Mesendoderm (in vitro differentiated cells): ENCODE data around the gene MEST.

Source experiments
- DNase-seq: peaks from one replicate; pipeline ENCODE4 v3.0.0; 2013
- H2AK5ac ChIP-seq: 2 replicates; pipeline ENCODE4 v1.6.1; 2013; ENCODE audit warnings: low read length, inconsistent platforms
- H2BK120ac ChIP-seq: 2 replicates; pipeline ENCODE4 v1.6.1; 2013; ENCODE audit warnings: low read depth, mild to moderate bottlenecking, low read length, moderate library complexity, mixed read lengths
- H2BK15ac ChIP-seq: replicated peaks from 2 replicates; pipeline ENCODE4 v1.6.1; 2013; ENCODE audit warnings: low read depth, mild to moderate bottlenecking, moderate library complexity
- H2BK5ac ChIP-seq: 2 replicates; pipeline ENCODE4 v1.6.1; 2013; ENCODE audit warnings: low read length, inconsistent platforms
- H3K18ac ChIP-seq: 2 replicates; pipeline ENCODE4 v1.6.1; 2013; ENCODE audit warnings: mild to moderate bottlenecking, low read length, mixed read lengths
- H3K23ac ChIP-seq: one replicate; pipeline ENCODE4 v1.6.1; 2013; ENCODE audit warnings: low read length
- H3K27ac ChIP-seq: 2 replicates; pipeline ENCODE4 v1.5.1; 2013; ENCODE audit warnings: low read depth, mild to moderate bottlenecking, inconsistent platforms, low read length, moderate library complexity
- H3K27me3 ChIP-seq: 2 replicates; pipeline ENCODE4 v1.6.1; 2013; ENCODE audit warnings: low read length, control low read depth, mild to moderate bottlenecking, inconsistent platforms; ENCODE audit not compliant: insufficient read depth, poor library complexity
- H3K36me3 ChIP-seq: 2 replicates; pipeline ENCODE4 v1.6.1; 2013; ENCODE audit warnings: low read length, inconsistent platforms; ENCODE audit not compliant: control insufficient read depth, insufficient read depth
- H3K4ac ChIP-seq: one replicate; pipeline ENCODE4 v1.6.1; 2013; ENCODE audit warnings: low read depth, mild to moderate bottlenecking, low read length, moderate library complexity
- H3K4me1 ChIP-seq: 2 replicates; pipeline ENCODE4 v1.6.1; 2013; ENCODE audit warnings: low read depth, low read length, inconsistent platforms; ENCODE audit not compliant: control insufficient read depth
- H3K4me2 ChIP-seq: 2 replicates; pipeline ENCODE4 v1.6.1; 2013; ENCODE audit warnings: low read length
- H3K4me3 ChIP-seq: 2 replicates; pipeline ENCODE4 v1.5.1; 2013; ENCODE audit warnings: mild to moderate bottlenecking, low read length
- H3K56ac ChIP-seq: one replicate; pipeline ENCODE4 v1.6.1; 2013; ENCODE audit warnings: low read length
- H3K79me1 ChIP-seq: 2 replicates; pipeline ENCODE4 v1.6.1; 2013; ENCODE audit warnings: low read length, inconsistent platforms
- H3K79me2 ChIP-seq: 2 replicates; pipeline ENCODE4 v1.6.1; 2013; ENCODE audit warnings: mild to moderate bottlenecking, low read length; ENCODE audit not compliant: control insufficient read depth, insufficient read depth
- H3K9ac ChIP-seq: 2 replicates; pipeline ENCODE4 v1.6.1; 2013; ENCODE audit warnings: low read length, inconsistent platforms
- H4K5ac ChIP-seq: one replicate; pipeline ENCODE4 v1.6.1; 2013; ENCODE audit warnings: low read length
- H4K8ac ChIP-seq: one replicate; pipeline ENCODE4 v1.6.1; 2013; ENCODE audit warnings: low read depth, mild to moderate bottlenecking, control low read depth, low read length, moderate library complexity
- WGBS: extraction: QIAGEN DNeasy Blood & Tissue Kit; methylation state at CpG from one replicate; pipeline ENCODE4 v1.1.7; 2013; ENCODE audit warnings: low lambda C conversion rate, missing lambda C conversion rate; ENCODE audit not compliant: insufficient coverage; ENCODE audit errors: extremely low coverage; 5-methylcytosine and 5-hydroxymethylcytosine counted together

MEST gene

DNA sequence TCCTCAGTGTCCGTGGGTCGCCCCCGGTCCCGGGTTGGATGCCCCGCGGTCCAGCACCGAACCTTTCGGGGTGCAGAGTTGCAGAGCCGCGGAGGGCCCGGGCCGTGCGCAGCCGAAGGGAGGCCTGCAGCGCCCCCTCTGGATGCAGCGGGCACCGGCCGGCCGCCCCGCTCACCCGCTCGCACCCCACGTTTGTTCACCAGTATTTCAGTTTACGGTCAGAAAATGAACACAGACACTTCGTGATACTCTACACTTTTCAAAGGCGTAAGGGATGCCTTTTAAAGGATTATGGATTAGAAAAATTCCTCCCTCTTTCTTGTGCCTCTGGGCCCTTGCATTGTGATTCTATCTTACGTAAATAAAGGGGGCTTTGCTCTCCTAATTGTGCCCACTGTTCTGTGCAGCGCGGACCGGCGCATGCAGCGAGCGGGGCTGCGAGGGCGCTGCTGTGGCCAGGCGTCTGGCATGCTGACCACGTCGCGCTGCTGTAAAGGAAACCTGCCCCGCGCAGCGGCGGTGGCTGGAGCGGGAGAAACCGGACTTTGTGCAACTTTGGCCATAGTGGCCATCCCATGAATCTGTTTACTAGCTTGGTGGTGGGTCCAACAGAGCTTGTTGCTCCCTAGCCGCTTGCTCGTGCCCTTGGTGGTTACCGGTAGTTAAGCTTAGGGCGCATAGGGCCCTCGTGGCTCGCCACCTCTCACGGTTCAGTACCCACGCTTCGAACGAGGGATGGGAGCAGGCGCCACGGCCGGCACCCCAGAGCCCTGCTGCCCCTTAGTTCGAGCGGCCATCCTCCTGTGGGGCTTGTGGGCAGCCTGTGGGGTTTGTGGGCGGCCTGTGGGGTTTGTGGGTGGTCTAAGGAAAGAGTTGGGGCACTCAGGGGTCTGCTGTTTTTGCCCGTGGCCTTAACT, 739 bp upstream of the MEST start:
- peaks cover 19% of the 10 kb centered on the region for H3K79me2 ChIP-seq
- no peak overlapping the region for H3K23ac ChIP-seq
- H2BK120ac ChIP-seq, result no peak overlapping the region
- no peak overlapping the region for H4K8ac ChIP-seq
- H3K4me2 ChIP-seq, result peak overlapping the region; percentile 59
- H3K4me1 ChIP-seq, result peaks cover 3% of the 10 kb centered on the region
- H3K79me1 ChIP-seq, result peaks cover 11% of the 10 kb centered on the region
- H3K36me3 ChIP-seq, result no peaks in the 10 kb centered on the region
- H2BK15ac ChIP-seq, result no peak overlapping the region
- H4K5ac ChIP-seq, result no peak overlapping the region
- no peak overlapping the region for H3K4ac ChIP-seq
- no peak overlapping the region for H2AK5ac ChIP-seq
- no CpG with 5 or more reads among the region's 62 CpGs for WGBS
- H3K4me3 ChIP-seq, result peak overlapping the region; percentile 9
- peak overlapping the region; percentile 69 for H3K56ac ChIP-seq
- no peak overlapping the region for H3K18ac ChIP-seq
- H3K27me3 ChIP-seq, result peaks cover 6% of the 10 kb centered on the region
- no peak for DNase-seq
- no peak overlapping the region for H3K27ac ChIP-seq
- no peak overlapping the region for H2BK5ac ChIP-seq
- H3K9ac ChIP-seq, result peak overlapping the region; percentile 59

GRCh38 chr7:130492523-130493274, 814 bp downstream of the MEST start:
- H4K5ac ChIP-seq, result no peak overlapping the region
- H3K9ac ChIP-seq, result peak overlapping the region; percentile 26
- peak overlapping the region; percentile 51 for H3K4me2 ChIP-seq
- H3K79me1 ChIP-seq, result peaks cover 9% of the 10 kb centered on the region
- no CpG with 5 or more reads among the region's 50 CpGs for WGBS
- no peak overlapping the region for H3K27ac ChIP-seq
- H4K8ac ChIP-seq, result no peak overlapping the region
- H3K4me1 ChIP-seq, result peaks cover 3% of the 10 kb centered on the region
- peak overlapping the region; percentile 15 for H3K4me3 ChIP-seq
- no peak overlapping the region for H2BK120ac ChIP-seq
- no peak overlapping the region for H3K4ac ChIP-seq
- H3K23ac ChIP-seq, result no peak overlapping the region
- H2BK5ac ChIP-seq, result no peak overlapping the region
- peaks cover 15% of the 10 kb centered on the region for H3K79me2 ChIP-seq
- H3K56ac ChIP-seq, result peak overlapping the region; percentile 37
- H2BK15ac ChIP-seq, result no peak overlapping the region
- no peak overlapping the region for H2AK5ac ChIP-seq
- H3K27me3 ChIP-seq, result peaks cover 6% of the 10 kb centered on the region
- H3K36me3 ChIP-seq, result no peaks in the 10 kb centered on the region
- no peak for DNase-seq
- no peak overlapping the region for H3K18ac ChIP-seq

GRCh38 chr7:130493275-130493873, 1.5 kb downstream of the MEST start:
- DNase-seq, result no peak
- Histone ChIP-seq H2AK5ac (no peak overlapping the region), H3K27ac (no peak overlapping the region)

GRCh38 chr7:130494431-130494858, 2.6 kb downstream of the MEST start:
- Histone ChIP-seq H2AK5ac (no peak overlapping the region), H3K27me3 (peaks cover 6% of the 10 kb centered on the region), H3K79me1 (peaks cover 6% of the 10 kb centered on the region), H3K4me3 (no peak overlapping the region), H3K9ac (no peak overlapping the region), H3K4me2 (no peak overlapping the region), H3K36me3 (peaks cover 2% of the 10 kb centered on the region), H3K79me2 (peaks cover 11% of the 10 kb centered on the region), H2BK5ac (no peak overlapping the region), H2BK15ac (no peak overlapping the region), H3K23ac (no peak overlapping the region), H3K18ac (no peak overlapping the region), H4K8ac (no peak overlapping the region), H3K4me1 (peaks cover 3% of the 10 kb centered on the region), H3K4ac (no peak overlapping the region), H4K5ac (no peak overlapping the region), H3K27ac (no peak overlapping the region), H2BK120ac (no peak overlapping the region), H3K56ac (no peak overlapping the region)
- WGBS, result no CpG with 5 or more reads among the region's 2 CpGs
- DNase-seq, result no peak

More at GRCh38 chr7:130493275-130493873, 1.5 kb downstream of the MEST start:
- H3K9ac ChIP-seq, result peak overlapping the region; percentile 15
- H3K23ac ChIP-seq, result no peak overlapping the region
- H4K5ac ChIP-seq, result no peak overlapping the region
- H3K4me3 ChIP-seq, result no peak overlapping the region
- H3K4me2 ChIP-seq, result no peak overlapping the region
- peaks cover 6% of the 10 kb centered on the region for H3K27me3 ChIP-seq
- no peak overlapping the region for H4K8ac ChIP-seq
- H3K79me2 ChIP-seq, result peaks cover 15% of the 10 kb centered on the region
- H3K4me1 ChIP-seq, result peaks cover 3% of the 10 kb centered on the region
- peaks cover 2% of the 10 kb centered on the region for H3K36me3 ChIP-seq
- WGBS, result no CpG with 5 or more reads among the region's 13 CpGs
- no peak overlapping the region for H3K56ac ChIP-seq
- H2BK15ac ChIP-seq, result no peak overlapping the region
- H3K79me1 ChIP-seq, result peaks cover 9% of the 10 kb centered on the region
- no peak overlapping the region for H2BK120ac ChIP-seq
- peak overlapping the region; percentile 53 for H3K18ac ChIP-seq
- no peak overlapping the region for H3K4ac ChIP-seq
- no peak overlapping the region for H2BK5ac ChIP-seq

DNA sequence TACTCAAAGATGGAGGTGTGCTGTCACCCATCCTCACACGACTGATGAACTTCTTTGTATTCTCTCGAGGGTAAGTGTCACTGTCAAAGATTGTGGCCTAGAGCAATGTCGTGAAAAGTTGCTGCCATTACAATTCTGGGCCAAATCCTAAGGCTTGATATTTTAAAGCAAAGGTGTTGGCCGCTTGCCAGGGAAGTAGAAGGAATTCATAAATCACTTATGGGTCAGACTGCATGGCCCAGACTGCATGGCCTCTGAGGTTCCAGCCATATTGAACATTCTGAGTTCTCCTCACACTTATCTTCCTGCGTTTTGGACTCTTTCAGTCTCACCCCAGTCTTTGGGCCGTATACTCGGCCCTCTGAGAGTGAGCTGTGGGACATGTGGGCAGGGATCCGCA, 8.6 kb downstream of the MEST start:
- Histone ChIP-seq H3K4me3 (no peak overlapping the region), H3K23ac (no peak overlapping the region), H3K18ac (no peak overlapping the region), H2AK5ac (no peak overlapping the region), H3K4me2 (no peak overlapping the region), H3K36me3 (peaks cover 2% of the 10 kb centered on the region), H2BK120ac (no peak overlapping the region), H3K79me2 (no peaks in the 10 kb centered on the region), H4K5ac (no peak overlapping the region), H3K27me3 (no peaks in the 10 kb centered on the region), H2BK15ac (no peak overlapping the region), H2BK5ac (no peak overlapping the region), H3K9ac (no peak overlapping the region), H4K8ac (no peak overlapping the region), H3K4ac (no peak overlapping the region), H3K27ac (no peak overlapping the region), H3K56ac (no peak overlapping the region), H3K79me1 (no peaks in the 10 kb centered on the region), H3K4me1 (no peaks in the 10 kb centered on the region)
- no CpG with 5 or more reads among the region's 8 CpGs for WGBS
- DNase-seq, result no peak
